NCI-H1930 (cell line): ENCODE measurements around the gene HSD11B2.
A peak's percentile ranks its signal among the peaks of the same experiment; 100 is the strongest.

Source experiments
- DNase-seq, 2 experiments: peaks; one replicate each; lab custom pipeline; 2025; lab: John Stamatoyannopoulos, UW

The HSD11B2 gene

GRCh38 chr16:67480833-67481560, 50.1 kb downstream of the HSD11B2 start, which contains the start of gene ATP6V0D1:
ATP6V0D1 (minus strand) TSS chr16:67481157; CDS start chr16:67481086, 71 bp downstream.
- peak; percentile 89 to 95 for DNase-seq

GRCh38 chr16:67481561-67482232, 50.8 kb downstream of the HSD11B2 start:
- peak; percentile 11 to 23 for DNase-seq

- no peak for DNase-seq
These were observed 51.5 kb downstream of the HSD11B2 start for GRCh38 chr16:67482233-67482924.

- DNase-seq = no peak
These were observed 52.2 kb downstream of the HSD11B2 start, which contains the start of gene AGRP for GRCh38 chr16:67483150-67483549. AGRP (minus strand) TSS chr16:67483547; CDS start chr16:67483398, 149 bp downstream.

- DNase-seq = no peak
These were observed 53.0 kb downstream of the HSD11B2 start for GRCh38 chr16:67483731-67484525.

DNA sequence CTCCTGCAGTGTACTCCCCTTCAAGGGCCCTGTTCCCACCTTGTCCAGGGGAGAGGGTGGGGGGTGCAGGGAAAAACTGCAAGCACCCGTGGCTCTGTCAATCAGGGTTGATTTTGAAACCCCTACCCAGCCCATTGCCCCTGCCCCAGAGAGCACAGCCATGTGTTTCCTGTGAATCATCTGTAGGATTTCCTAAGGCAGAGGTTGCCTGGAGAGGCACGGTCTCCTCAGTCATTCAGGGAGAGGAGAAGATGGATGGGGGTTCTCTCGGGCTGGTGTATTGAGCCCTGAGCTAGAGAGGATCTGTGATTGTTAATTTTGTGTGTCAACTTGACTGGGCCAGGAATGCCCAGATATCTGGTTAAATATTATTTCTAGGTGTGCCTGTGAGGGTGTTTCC, 55.9 kb downstream of the HSD11B2 start:
- no peak for DNase-seq
